Measurements from ENCODE around the gene TMEM59L. TPM values are rescaled to one million over a fixed set of nuclear protein-coding genes. Genes with fewer than 3 reads are reported as not detected.

The TMEM59L gene
- total and polyA plus RNA-seq, 2 of the 13 experiments (the other 11 are each of a cell fraction or from before 2014, with no cell fraction given), result 0.97 to 5.5 TPM

DNA sequence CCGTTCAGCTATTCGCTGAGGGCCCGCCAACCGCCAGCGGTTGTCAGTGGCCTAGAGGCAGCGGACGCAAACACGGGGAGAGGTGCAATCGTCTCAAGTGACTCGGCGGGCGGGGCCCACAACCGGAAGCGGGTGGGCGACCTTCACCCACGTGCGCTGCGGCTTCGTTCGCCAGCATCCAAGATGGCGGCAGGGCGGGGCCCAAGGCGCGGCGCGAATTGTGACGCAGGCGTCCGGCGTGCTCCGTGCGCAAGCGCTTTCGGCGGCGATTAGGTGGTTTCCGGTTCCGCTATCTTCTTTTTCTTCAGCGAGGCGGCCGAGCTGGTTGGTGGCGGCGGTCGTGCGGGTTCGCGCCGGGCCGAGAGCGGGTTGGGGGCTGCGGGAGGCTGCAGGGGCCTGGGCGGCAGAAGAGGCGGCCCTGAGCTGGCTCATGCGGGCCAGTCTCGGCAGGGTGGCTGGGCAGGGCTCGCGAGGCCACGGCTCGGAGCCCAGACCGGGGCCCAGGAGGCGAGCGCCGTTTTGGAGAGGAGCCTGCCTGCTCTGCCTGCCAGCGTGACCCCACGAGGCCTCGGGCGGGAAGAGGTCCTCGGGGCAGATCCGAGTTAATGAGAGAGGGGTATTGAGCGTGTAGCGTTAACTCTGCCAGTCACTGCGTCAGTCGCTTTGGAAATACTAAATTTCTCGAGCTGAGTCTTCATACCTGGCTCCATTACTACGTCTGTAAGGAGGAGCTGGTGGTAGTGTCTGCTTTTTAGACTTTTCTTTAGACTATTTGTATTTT is 40.9 kb upstream of the TMEM59L start, which contains the start of gene UBA52 (continued):
- peak; percentile 88 for TF ChIP-seq ARID5B (CRISPR knock-in tag; IDR thresholded peaks at IDR 0.05)
- no peak for TF ChIP-seq ATM (IDR thresholded peaks at IDR 0.05; ENCODE audit: borderline replicate concordance)
- TF ChIP-seq TP53 (CRISPR knock-in tag; conservative IDR thresholded peaks at IDR 0.05), result 0 out of 2 replicates have a peak, but pooled peaks have one; percentile 23
- TF ChIP-seq BRF2 (CRISPR knock-in tag; IDR thresholded peaks at IDR 0.05), result no peak
- no peak for TF ChIP-seq POLR2AphosphoS2 (IDR thresholded peaks at IDR 0.05; ENCODE audit: low read depth, low read length)
- TF ChIP-seq HOXA9 (CRISPR knock-in tag; IDR thresholded peaks at IDR 0.05; ENCODE audit: borderline replicate concordance), result no peak
- 0 out of 2 replicates have a peak, but pooled peaks have one; percentile 47 for TF ChIP-seq ZBTB34 (CRISPR knock-in tag; IDR thresholded peaks at IDR 0.05)
- TF ChIP-seq KAT7 (CRISPR knock-in tag; IDR thresholded peaks at IDR 0.05; ENCODE audit: borderline replicate concordance), result peak; percentile 96
- peak; percentile 19; the same call in 1 of the 2 replicates for TF ChIP-seq STAT5B (CRISPR knock-in tag; IDR thresholded peaks at IDR 0.05)
- peak; percentile 86 for TF ChIP-seq ZNF124 (CRISPR knock-in tag; IDR thresholded peaks at IDR 0.05)
- peak; percentile 42; the same call in 1 of the 2 replicates for TF ChIP-seq MEF2D (CRISPR knock-in tag; IDR thresholded peaks at IDR 0.05)
- TF ChIP-seq, protein P1, sequence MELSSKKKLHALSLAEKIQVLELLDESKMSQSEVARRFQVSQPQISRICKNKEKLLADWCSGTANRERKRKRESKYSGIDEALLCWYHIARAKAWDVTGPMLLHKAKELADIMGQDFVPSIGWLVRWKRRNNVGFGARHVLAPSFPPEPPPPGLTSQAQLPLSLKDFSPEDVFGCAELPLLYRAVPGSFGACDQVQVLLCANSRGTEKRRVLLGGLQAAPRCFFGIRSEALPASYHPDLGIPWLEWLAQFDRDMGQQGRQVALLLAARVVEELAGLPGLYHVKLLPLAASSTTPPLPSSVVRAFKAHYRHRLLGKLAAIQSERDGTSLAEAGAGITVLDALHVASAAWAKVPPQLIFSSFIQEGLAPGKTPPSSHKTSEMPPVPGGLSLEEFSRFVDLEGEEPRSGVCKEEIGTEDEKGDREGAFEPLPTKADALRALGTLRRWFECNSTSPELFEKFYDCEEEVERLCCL (CRISPR knock-in tag; IDR thresholded peaks at IDR 0.05; ENCODE audit: borderline replicate concordance), result no peak
- TF ChIP-seq, protein P2, sequence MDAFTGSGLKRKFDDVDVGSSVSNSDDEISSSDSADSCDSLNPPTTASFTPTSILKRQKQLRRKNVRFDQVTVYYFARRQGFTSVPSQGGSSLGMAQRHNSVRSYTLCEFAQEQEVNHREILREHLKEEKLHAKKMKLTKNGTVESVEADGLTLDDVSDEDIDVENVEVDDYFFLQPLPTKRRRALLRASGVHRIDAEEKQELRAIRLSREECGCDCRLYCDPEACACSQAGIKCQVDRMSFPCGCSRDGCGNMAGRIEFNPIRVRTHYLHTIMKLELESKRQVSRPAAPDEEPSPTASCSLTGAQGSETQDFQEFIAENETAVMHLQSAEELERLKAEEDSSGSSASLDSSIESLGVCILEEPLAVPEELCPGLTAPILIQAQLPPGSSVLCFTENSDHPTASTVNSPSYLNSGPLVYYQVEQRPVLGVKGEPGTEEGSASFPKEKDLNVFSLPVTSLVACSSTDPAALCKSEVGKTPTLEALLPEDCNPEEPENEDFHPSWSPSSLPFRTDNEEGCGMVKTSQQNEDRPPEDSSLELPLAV (CRISPR knock-in tag; conservative IDR thresholded peaks at IDR 0.05; ENCODE audit: low read depth), result no peak
- 0 out of 2 replicates have a peak, but pooled peaks have one; percentile 46 for TF ChIP-seq CENPT (CRISPR knock-in tag; IDR thresholded peaks at IDR 0.05; ENCODE audit: low read depth)
- no peak for TF ChIP-seq SMARCE1 (IDR thresholded peaks at IDR 0.05; ENCODE audit: borderline replicate concordance)
- no peak for TF ChIP-seq ZNF652 (CRISPR knock-in tag; IDR thresholded peaks at IDR 0.05; ENCODE audit: borderline replicate concordance, low read depth)
- peak; percentile 92 for TF ChIP-seq TBX2 (CRISPR knock-in tag; IDR thresholded peaks at IDR 0.05; ENCODE audit: borderline replicate concordance)
- TF ChIP-seq ZNF607 (CRISPR knock-in tag; IDR thresholded peaks at IDR 0.05; ENCODE audit: borderline replicate concordance), result 0 out of 2 replicates have a peak, but pooled peaks have one; percentile 18
